HuH-7 (cell line): ENCODE results near the gene TMEM179.

ENCODE experiments used
- DNase-seq: peaks from one replicate; pipeline ENCODE4 v3.0.0; 2011; ENCODE audit warnings: low spot score

Gene TMEM179

DNA sequence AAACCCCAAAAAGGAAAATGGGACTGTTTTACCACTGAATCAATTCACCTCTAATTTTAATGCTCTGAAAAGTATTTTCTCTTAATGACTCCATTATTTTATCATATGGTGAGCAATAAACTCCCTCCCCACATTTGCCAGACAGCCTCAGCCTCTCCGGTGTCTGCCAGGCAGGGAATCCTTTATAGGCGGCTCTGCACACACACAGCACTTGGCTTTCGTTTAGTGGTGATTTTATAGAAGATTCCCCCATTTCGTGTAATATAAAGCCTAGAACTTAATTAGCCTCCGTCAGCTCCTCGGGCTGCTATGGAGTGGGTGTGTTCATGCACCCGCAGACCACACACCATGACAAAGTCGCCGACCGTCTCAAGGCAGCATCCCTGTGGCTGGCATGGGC lies 35.1 kb downstream of the TMEM179 start:
- DNase-seq = no peak

DNA sequence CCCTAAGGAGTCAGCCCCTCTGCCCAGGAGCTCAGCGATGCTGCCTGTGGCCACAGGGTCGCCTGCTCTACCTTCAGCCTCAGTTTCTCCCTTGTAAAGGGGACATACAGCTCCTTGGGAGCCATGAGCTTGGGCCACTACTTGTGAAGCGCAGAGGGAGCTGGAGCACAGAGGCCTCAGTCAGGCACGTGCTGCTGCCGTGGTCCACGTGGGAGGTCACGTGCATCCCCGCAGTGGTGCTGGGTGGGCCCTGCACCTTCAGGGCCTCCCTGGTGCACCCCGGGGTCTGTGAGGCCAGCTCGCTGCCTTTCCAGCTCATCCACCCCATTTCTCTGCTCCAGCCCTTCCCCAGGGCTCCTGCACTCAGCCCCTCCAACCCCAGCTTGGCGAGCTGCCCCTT lies 36.0 kb downstream of the TMEM179 start:
- DNase-seq = no peak

DNA sequence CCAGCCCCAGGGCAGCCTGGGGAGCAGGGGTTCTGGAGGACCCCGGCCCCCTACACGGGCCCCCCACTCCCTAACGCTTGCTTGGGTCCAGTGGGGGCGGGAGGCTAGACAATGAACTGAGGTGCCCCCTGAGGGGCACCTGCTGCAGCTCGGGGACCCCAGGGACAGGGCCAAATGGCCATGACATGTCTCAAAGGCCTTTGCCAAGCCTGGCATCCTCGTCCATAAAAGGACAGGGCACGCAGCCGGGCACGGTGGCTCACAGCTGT lies 36.7 kb downstream of the TMEM179 start:
- no peak for DNase-seq

DNA sequence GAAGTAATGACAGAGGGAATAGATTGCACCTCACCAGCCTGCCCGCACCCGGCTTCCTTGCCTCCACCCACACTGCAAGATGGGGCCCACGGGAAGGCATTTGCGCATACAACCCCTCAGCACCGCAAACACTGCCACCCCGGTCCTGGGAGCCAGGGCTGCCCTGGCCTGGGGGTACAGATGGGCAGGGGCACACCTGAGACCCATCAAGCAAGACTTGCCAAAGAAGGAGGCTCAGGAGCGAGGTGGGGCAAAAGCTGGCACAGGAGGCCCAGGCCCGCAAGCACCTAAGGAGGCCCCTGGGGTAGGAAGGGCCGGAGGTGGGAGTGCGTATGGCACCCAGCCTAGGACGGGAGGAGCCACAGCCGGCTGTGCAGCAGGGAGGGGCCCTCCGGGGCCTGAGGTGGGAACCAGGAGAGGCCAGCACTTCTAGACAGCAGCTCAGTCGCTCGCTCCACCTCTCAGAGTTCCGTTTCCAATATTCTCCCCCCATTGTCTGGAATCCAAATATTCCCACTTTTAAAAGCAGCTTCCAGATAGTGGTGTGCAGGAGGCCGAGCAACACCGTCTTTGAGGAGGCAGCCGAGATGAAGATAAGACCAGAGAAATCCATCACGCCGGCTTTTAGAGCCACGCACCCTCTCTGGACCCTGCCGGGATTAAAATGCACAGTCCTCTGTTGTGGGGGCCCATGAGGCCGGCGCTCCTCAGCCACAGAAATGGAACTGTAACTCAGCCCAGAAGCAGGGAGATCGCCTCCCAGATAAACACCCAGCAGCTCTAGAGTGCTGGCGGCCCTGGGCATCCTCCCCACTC lies 37.2 kb downstream of the TMEM179 start:
- no peak for DNase-seq

DNA sequence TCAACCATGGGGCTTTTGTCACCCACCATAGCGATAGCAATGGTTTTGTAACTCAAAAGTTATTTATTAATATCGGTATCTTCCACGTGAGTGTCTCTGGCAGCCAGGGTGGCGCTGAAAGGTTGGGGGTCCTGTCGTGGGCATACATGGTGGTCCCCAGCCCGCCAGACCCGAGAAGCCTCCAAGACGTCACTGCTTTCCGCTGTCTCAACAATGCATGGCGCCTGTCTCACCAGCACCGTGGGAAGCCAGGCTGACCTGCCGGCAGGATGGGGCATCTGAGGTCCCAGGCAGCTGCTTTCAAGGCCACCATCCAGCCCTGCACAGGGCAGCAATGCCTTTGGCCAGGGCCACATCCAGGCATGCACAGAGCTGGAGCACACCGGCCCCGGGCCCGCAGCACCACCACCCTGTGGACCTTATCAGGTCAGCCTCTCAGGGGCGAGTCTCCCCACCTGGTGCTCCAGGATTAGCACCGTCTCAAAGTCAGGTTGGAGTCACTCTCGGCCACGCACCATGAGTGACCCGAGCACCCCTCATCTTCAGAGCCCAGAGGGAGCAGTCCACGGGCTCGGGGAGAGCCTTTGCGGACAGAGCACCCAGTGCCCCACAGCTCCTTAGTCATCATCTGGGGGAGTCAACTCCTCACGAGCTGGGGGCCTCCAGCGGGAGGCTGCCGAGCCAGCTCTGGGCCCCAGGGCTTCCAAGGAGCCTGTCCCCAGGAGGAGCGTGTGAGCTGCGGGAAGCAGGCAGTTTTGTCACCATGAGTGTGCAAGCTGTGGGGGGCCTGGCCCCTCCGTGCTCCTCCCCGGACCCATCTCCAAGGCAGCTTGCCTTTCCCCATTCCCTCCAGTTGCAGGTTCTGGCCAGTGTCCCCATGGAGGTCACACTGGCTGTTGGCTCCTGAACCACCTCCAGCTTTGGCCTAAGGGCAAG lies 39.6 kb downstream of the TMEM179 start:
- DNase-seq = no peak

DNA sequence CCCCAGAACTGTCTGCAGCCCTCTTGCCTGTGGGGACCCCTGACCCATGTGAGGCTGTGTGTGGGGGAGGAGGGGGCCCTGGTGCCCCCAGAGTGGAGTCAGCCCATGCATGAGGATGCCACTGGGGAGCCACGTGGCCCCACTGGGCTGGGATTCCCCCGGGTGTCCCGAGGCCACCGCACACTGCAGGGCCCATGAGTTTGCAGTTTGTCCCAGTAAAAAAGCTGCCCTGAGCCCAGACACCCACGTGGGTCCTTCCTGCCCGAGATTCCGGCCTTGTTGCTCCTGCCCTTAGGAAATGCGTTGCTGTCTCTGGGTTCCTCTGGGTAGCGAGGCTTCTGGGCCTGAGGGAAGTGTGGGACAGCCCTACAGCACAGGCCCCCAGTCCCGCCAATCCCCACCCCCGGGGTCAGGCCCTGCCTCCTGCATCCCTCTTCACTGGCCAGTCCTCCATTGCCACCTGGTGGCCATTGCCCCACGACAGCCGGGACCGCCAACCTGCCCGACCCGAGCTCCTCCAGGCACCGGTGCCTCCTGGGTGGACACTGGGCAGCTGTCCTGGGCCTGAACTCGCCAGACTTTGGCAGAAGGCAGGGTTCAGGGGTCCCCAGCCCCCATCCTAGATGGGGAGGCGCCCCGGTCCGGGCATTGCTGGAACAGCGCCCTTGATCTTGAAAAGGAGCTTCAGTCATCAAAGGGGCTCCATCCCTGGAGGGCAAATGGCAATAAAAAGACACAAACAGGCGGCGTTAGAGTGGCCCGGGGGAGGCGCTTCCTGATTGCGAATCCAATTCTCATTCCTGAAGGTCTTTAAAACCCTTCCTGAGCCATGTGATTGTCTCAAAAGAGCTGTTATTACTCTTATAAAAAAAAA lies 40.6 kb downstream of the TMEM179 start:
- DNase-seq = peak; percentile 95

DNA sequence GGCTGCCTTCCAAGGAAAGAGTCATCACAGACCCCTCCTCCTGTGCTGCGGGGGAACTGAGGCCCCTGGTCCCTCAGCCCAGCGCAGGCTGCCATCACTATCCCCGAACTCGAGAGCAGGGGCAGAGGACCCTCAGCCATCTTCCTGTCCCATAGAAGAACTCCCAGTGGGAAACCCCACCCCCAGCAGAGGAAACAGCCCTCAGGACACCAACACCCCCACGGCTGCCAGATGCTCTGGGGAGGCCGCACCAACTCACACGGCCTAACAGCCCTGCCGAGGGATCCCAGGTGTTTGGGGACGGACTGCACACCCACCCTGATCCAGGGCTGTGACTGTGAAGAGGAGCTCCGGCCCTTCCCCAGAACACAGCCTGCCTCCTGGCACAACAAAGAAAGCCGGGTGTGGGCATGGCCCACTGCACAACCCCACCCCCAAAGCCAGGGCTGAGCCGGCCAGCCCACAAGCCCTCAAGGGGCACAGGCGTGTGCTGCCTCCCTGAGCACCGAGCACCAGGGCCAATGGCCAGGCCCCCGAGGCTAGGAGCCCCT lies 41.3 kb downstream of the TMEM179 start:
- no peak for DNase-seq

DNA sequence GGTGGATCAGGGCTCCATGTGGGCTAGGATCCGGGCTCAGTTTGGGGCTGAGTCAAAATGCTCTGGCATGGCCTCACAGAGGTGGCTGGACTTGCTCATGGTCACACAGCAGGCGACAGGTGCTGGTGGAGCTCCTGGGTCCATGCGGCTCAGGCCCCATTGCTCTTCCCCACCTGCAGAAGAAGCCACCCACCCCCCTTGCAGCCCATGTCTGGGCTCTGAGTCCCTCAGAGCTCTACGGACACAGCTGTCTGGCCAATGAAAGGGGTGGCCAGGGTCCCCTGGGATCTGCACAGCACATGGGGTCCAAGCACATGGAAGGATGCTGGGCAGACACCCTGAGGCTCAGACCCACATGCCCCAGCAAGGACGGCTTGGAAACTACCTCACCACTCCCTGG lies 42.0 kb downstream of the TMEM179 start:
- no peak for DNase-seq

DNA sequence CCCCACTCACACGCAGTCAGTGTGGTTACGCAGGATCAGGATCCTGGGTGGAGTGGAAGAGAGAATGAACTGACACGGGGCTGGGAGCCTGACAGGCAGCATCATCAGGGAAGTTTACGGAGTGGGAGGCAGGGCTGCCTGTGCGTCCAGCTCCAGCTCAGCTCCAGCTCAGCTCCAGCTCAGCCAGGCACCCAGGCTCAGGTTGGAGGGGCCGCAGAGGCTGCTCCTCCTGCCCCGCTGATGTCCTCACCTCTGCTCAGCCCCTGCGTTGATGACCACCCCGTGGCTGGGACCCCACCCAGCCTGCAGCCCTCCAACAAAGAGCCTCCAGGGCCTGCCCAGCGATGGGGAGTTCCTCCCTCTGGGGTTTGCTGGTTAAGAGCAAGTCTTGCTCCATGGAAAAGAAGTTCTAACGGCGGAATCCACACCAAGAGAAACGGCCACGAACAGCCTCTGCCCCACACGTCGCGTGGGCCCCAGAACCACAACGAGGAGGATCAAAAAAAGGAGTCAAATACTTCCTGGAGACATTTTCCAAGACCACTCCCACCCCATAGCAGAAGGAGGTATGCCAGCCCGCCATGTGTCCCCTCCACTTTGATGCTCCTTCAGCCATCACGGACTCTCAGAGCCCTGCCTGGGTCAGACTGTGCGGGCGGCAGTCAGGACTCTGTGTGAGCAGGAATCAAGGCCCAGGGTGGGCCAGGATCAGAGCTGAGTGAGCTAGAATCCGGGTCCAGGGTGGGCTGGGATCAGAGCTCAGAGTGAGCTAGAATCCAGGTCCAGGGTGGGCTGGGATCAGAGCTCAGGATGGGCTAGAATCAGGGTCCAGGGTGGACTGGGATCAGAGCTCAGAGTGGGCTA lies 42.7 kb downstream of the TMEM179 start:
- DNase-seq = no peak

DNA sequence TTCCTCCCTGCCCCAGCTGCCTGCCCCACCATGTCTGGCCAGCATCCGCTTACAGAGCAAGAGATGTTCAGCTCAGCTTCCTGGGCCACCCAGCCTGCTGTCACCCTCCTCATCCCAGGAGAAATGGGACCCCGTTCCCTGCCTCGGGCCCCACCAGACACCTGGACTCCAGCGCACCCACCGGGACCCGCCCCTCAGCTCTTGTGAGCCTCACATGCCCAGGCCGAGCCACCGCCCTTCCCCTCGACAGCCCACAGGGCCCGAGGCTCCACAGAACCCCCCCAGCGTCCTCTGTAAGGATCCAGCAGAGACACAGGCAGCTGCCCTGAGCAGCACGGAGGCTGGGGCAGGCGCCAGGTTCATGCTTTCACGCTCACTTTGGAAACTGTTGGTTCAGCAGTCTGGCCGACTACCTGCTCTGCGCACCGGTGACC lies 43.4 kb downstream of the TMEM179 start:
- no peak for DNase-seq

DNA sequence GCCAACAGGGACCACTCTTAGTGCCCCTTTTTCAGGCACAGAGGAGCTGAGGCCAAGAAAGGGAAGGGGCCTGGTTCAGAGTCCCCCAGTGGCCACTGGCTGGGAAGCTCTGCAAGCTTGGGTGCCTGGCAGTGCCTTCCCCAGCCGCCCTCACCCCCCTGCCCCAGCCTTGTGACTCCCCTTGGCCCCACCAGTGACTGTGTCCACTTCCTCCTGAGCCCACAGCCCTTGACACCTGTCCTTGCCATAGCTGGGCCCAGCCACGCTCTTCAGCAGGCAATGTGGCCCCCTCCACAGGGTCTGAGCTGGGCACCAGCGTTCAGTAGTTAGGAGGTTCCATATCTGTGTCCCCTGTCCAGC lies 44.0 kb downstream of the TMEM179 start:
- no peak for DNase-seq

DNA sequence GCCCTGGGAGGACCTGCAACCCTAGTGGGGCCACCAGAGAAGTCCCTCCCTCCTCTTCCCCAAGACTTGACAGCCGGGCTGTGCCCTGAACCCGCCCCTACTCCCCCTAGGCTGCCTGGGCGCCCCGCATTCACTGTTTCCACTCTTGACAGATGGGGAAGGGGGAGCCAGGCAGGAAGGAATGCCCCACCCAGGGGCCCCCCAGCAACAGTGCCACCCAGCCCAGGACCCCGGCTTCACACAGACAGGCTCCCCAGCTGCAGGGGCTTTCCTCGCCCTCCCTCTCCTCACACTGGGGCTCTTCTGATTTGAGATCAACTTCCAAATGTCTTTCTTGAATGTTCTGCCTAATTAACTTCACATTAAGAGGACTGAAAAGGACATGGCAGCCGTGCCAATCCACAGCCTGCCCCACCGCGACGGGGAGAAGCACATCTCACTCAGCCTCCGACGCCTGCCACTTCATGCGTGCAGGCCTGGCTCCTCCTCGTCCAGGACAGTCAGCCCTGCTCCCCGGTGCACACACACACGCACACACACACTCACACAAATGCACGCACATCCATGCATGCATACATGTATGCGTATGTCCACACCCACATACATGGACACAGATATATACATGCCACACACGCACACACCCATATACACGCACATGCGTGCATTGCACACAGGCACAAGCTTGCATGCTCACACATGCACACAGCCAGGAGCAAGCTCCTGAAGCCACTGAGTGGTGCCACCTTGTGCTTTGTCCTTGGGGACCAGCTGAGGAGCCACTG lies 44.6 kb downstream of the TMEM179 start:
- no peak for DNase-seq

DNA sequence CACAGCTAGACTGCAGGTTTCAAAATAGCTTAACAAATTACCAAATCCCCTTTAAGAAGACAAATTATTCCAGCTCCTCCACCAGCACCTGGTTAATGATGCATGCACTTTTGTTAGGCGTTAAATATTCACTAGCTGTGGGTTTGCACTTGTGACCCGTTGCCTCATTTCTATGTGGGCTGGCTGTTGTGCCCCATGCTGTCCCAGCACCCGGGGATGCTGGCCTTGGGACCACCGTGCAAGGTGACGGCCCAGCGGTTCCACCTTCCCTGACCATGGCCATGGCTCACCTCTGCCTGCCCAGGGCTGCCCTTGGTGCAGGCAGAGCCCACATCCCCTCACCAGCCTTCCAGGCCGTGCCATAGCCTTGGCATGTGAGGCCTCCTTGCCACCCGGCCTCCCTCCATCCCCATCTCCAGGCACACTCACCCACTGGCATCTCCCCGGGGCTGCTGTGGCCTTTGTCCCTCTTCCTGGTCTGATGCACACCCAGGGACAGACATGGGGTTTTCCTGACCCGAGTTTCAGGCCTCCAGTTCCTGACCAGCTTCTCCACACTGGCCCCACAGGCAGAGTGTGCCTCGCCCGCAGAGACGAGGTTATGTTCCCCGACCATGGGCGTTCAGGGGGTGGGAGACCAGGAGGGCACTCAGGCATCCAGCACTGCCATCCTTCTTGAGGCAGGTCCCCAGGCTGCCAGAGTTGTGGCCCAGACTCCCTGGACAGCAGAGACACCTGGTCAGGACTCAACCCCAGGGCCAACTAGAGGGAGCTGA lies 45.4 kb downstream of the TMEM179 start:
- DNase-seq = no peak

DNA sequence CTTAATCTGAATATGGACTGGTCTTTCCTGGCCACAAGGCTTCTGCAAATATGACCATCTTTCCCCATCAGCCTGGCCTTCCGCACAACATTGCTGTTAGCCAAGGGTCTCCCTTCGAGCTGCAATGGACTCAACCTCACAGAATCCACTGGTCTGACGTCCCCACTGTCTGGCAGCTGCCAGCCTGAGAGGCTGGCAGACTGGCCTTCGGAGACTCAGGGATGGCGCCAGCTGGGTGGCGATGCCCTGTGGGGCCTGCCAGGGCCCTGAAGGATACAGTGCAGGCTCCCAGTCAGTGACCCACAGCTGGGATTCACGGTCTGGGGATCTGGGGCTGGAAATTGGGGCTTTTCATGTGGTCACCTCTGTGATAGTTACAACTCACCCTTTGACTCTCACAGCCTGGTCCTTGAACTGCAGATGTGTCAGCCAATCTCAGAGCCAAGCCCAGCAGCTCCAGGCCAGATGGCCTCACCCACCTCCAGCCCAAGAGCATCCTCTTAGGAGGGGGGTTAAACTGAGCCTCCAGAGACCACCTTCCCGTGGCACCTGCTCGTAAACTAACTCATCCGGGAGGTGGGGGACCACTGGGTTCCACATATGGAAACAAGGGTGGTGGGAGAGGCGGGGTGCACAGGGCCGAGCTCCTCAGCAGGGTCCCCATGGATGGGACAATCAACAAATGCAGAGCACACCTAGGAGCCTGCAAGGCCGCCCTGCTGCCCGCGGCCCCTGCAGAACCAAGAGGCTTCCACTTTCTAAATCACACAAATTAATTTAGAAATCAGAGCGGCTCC lies 46.1 kb downstream of the TMEM179 start:
- DNase-seq = no peak

DNA sequence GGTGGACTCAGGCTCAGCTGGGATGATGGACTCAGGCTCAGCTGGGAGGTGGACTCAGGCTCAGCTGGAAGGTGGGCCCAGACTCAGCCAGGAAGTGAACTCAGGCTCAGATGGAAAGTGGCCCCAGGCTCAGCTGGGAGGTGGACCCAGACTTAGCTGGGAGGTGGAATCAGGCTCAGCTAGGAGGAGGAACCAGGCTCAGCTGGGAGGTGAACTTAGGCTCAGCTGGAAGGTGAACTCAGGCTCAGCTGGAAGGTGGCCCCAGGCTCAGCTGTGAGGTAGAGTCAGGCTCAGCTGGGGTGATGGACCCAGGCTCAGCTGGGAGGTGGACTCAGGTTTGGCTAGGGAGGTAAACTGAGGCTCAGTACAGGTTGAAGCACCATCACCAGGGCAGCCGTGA lies 46.8 kb downstream of the TMEM179 start:
- DNase-seq = no peak

DNA sequence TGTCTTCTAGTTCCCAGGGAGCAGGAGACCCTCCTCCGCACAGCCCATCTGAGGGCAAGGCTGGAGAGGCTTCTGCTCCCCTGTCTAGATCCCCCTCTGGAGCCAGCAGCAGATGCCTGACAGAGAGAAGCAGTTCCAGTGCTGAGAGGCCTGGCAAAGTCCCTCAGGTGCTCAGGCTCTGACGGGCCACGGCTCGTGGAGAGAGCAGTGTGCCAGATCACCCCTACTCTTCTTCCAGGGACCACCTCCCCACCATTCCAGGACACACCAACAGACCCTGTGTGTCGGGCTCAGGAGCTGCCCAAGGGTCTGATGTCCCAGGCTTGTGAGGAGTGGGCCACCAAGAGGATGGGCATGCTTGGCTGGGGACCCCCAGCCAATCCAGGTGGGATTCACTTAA lies 47.5 kb downstream of the TMEM179 start:
- DNase-seq = no peak

DNA sequence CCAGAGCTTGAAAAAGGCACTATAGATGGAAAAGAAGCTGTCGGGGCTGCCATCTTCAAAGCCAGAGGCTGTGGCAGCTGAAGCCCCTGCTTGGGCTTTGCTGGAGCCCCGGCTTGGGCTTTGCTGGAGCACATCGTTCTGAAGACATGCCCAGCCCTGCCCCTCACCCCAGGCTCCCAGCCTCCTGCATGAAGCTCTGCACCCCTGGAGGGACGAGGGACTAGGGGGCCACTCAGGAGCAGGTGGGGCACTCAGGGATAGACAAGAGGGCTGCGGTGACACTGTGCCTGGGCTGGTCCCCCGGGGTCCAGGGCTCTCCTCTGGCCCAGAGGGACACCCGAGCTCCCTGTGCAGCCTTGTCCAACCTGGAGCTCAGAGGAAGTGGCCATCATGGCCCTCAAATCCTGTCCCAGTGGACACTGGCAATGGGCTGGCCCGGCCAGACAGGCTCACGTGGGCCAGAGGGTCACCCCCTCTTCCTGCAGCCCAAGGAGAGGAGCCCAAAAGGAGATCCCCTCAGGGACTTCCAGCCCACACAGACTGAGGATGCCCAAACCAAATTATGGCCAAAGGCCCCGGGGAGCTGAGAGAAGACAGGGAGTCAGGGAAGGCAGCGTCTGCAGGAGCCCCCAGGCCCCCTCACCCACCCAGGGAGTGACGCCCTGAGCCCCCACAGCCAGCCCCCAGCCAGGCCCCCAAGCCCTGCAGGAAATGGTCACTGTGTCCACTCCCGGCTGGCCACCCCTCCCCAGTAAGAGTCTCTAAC lies 48.1 kb downstream of the TMEM179 start:
- no peak for DNase-seq
